ENCODE results near the gene LSM6.

- TF ChIP-seq CTCF (IDR thresholded peaks at IDR 0.05) (no peak), POLR2A (IDR thresholded peaks at IDR 0.05) (no peak)
These were observed 6.9 kb downstream of the LSM6 start for GRCh38 chr4:146182443-146182842.
